ENCODE results near the gene RBP7. TPM values are rescaled to one million over a fixed set of nuclear protein-coding genes. Genes with fewer than 3 reads are reported as not detected.

RBP7 gene
- total RNA-seq, 3 donors from 2014 or later, result 37.5 to 285 (median 49.8) TPM

DNA sequence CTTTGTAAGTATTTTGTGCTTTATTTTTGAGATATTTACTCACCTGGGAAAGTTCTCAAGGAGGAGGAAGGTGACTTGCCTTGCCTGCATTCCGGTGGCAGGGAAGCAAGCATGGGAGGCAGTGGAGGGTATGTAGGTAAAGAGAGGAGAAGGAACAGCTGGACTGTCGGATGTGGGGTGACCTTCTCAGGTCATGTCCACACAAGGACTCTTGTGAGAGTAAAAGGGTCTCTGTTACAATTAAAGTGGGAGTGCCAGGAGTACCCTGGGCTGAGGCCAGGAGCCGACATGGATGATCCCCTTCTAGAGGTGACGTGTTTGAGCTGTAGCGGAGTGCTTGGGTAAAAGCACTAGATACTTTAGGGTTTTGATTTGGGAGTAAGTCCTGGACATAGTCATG, 60.8 kb downstream of the RBP7 start:
- intact Hi-C loops (cut with DNase I; ENCODE audit: low total_unique reads), result loop anchor here (5.0 kb wide), 1 partner anchor 120 kb away; no protein-coding TSS in a partner anchor
- no peak overlapping the region for H3K4me3 ChIP-seq
- H3K4me1 ChIP-seq, result no peaks in the 10 kb centered on the region
- H3K27ac ChIP-seq, result no peak overlapping the region
- no peaks in the 10 kb centered on the region for H3K9me3 ChIP-seq
- no peak for DNase-seq (ENCODE audit: low spot score in 2 of 2)
- no peaks in the 10 kb centered on the region for H3K27me3 ChIP-seq
- no peaks in the 10 kb centered on the region for H3K36me3 ChIP-seq
- no peak for TF ChIP-seq POLR2AphosphoS5 (IDR thresholded peaks at IDR 0.05)
- TF ChIP-seq POLR2A (IDR thresholded peaks at IDR 0.05), result no peak
- TF ChIP-seq, protein P1, sequence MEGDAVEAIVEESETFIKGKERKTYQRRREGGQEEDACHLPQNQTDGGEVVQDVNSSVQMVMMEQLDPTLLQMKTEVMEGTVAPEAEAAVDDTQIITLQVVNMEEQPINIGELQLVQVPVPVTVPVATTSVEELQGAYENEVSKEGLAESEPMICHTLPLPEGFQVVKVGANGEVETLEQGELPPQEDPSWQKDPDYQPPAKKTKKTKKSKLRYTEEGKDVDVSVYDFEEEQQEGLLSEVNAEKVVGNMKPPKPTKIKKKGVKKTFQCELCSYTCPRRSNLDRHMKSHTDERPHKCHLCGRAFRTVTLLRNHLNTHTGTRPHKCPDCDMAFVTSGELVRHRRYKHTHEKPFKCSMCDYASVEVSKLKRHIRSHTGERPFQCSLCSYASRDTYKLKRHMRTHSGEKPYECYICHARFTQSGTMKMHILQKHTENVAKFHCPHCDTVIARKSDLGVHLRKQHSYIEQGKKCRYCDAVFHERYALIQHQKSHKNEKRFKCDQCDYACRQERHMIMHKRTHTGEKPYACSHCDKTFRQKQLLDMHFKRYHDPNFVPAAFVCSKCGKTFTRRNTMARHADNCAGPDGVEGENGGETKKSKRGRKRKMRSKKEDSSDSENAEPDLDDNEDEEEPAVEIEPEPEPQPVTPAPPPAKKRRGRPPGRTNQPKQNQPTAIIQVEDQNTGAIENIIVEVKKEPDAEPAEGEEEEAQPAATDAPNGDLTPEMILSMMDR (IDR thresholded peaks at IDR 0.05), result no peak

DNA sequence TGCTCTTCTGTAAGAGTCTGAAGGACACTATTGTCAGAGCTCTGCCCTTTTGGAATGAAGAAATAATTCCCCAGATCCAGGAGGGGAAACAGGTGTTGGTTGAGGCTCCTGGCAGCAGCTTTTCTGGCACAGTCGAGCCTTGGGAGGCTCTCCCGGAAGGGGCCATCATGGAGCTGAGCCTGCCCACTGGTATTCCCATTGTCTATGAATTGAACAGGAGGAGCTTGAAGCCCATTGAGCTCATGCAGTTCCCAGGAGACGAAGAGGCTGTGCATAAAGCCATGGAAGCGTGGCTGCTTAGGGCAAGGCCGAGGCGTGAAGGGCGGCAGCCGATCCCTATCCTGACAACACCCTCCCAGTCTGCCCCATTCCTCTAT, 62.3 kb downstream of the RBP7 start:
- no peak for DNase-seq (ENCODE audit: low spot score in 2 of 2)
- Histone ChIP-seq H3K9me3 (no peaks in the 10 kb centered on the region), H3K27me3 (no peaks in the 10 kb centered on the region), H3K4me3 (no peak overlapping the region), H3K4me1 (no peaks in the 10 kb centered on the region), H3K27ac (peak overlapping the region; percentile 16 to 36), H3K36me3 (no peaks in the 10 kb centered on the region)
- TF ChIP-seq POLR2A (IDR thresholded peaks at IDR 0.05) (no peak), POLR2AphosphoS5 (IDR thresholded peaks at IDR 0.05) (no peak)
- TF ChIP-seq, protein P1 (IDR thresholded peaks at IDR 0.05), result no peak
- intact Hi-C loops (cut with DNase I; ENCODE audit: low total_unique reads), result loop anchor here (5.0 kb wide), 1 partner anchor 118 kb away; no protein-coding TSS in a partner anchor

- no peak overlapping the region for H3K27ac ChIP-seq
- H3K4me1 ChIP-seq, result no peaks in the 10 kb centered on the region
- H3K27me3 ChIP-seq, result no peaks in the 10 kb centered on the region
- TF ChIP-seq, protein P1 (IDR thresholded peaks at IDR 0.05), result no peak
- TF ChIP-seq POLR2AphosphoS5 (IDR thresholded peaks at IDR 0.05) (no peak), POLR2A (IDR thresholded peaks at IDR 0.05) (no peak)
- H3K9me3 ChIP-seq, result no peaks in the 10 kb centered on the region
- DNase-seq (ENCODE audit: low spot score in 2 of 2), result no peak
- intact Hi-C loops (cut with DNase I; ENCODE audit: low total_unique reads), result no loop called here
- H3K4me3 ChIP-seq, result no peak overlapping the region
- H3K36me3 ChIP-seq, result no peaks in the 10 kb centered on the region
Observed at GRCh38 chr1:10060311-10061100, 63.5 kb downstream of the RBP7 start.

DNA sequence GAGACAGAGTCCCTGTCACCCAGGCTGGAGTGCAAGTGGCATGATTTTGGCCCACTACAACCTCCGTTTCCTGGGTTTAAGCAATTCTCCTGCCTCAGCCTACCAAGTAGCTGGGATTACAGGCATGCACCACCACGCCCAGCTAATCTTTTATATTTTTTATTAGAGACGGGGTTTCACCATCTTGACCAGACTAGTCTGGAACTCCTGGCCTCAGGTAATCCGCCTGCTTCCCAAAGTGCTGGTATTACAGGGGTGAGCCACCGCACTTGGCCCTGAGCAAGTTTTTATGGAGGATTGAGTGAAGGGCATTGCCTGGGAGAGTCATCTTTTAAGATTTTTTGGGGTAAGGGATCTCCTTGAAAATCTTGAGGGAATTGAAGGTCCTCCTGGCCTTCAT, 64.2 kb downstream of the RBP7 start:
- intact Hi-C loops (cut with DNase I; ENCODE audit: low total_unique reads), result no loop called here
- no peaks in the 10 kb centered on the region for H3K27me3 ChIP-seq
- H3K4me1 ChIP-seq, result no peaks in the 10 kb centered on the region
- no peak overlapping the region for H3K4me3 ChIP-seq
- no peak for DNase-seq (ENCODE audit: low spot score in 2 of 2)
- no peaks in the 10 kb centered on the region for H3K9me3 ChIP-seq
- H3K27ac ChIP-seq, result no peak overlapping the region
- H3K36me3 ChIP-seq, result no peaks in the 10 kb centered on the region
- TF ChIP-seq POLR2A (IDR thresholded peaks at IDR 0.05) (no peak), POLR2AphosphoS5 (IDR thresholded peaks at IDR 0.05) (no peak)
- TF ChIP-seq, protein P1 (IDR thresholded peaks at IDR 0.05), result no peak

- DNase-seq (ENCODE audit: low spot score in 2 of 2), result peak in 1 of 2 donors; percentile 32
- Histone ChIP-seq H3K4me1 (no peaks in the 10 kb centered on the region), H3K36me3 (no peaks in the 10 kb centered on the region), H3K27ac (peak overlapping the region in 1 of 2 donors; percentile 64), H3K4me3 (peak overlapping the region in 1 of 3 donors; percentile 14), H3K27me3 (no peaks in the 10 kb centered on the region), H3K9me3 (no peaks in the 10 kb centered on the region)
- TF ChIP-seq, protein P1 (IDR thresholded peaks at IDR 0.05), result no peak
- TF ChIP-seq POLR2AphosphoS5 (IDR thresholded peaks at IDR 0.05) (no peak), POLR2A (IDR thresholded peaks at IDR 0.05) (no peak)
- intact Hi-C loops (cut with DNase I; ENCODE audit: low total_unique reads), result no loop called here
Observed at GRCh38 chr1:10063878-10064277, 66.8 kb downstream of the RBP7 start.
